Measurements from ENCODE around the gene INO80D. TPM values are rescaled to one million over a fixed set of nuclear protein-coding genes. Genes with fewer than 3 reads are reported as not detected.
"Not testable (repeated sequence)": the region's sequence is repeated elsewhere in the genome, so short reads cannot be mapped to it uniquely, and the experiment has no call there.

INO80D gene
- total and polyA plus RNA-seq, 2 of the 13 experiments (the other 11 are each of a cell fraction or from before 2014, with no cell fraction given), result 7.6 to 7.9 TPM

DNA sequence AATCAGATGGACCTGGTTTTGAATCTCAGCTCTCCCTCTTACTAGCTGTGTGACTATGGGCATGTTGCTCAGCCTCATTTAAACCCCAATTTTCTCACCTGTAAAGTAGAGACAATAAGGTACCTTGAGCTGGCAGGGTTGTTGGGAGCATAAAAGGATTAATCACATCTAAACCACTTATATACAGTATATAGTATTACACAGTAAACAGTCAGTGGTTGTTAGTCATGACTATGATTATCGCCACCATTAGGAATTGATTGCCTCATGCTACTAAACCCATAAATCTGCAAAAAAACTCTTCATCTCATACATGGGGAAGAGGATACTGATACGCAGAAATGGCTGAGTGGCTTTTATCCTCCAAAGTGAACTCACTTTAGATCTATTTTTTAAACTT lies 65.8 kb downstream of the INO80D start:
- H3K36me3 ChIP-seq (replicated peaks in 1 of 2; ENCODE audit: control insufficient read depth in 1 of 2, insufficient read depth in 2 of 2, low read length in 2 of 2), result peaks cover 16 to 55% of the 10 kb centered on the region in 2 experiments
- H2AFZ ChIP-seq (ENCODE audit: low read length), result no peak overlapping the region
- H3K4me2 ChIP-seq (ENCODE audit: low read depth, low read length), result no peak overlapping the region
- no peak for FAIRE-seq
- H3K4me1 ChIP-seq (ENCODE audit: insufficient read depth, low read length), result peaks cover 8% of the 10 kb centered on the region; the same call in 1 of the 2 replicates
- intact Hi-C loops (cut with micrococcal nuclease; ENCODE audit: unreplicated experiment), result no loop called here
- no peaks in the 10 kb centered on the region for H3K27me3 ChIP-seq (ENCODE audit: control insufficient read depth in 1 of 2, insufficient read depth in 2 of 2, low read length in 2 of 2)
- no peak overlapping the region for H3K4me3 ChIP-seq (replicated peaks in 1 of 3; ENCODE audit: insufficient read depth in 1 of 3, low read depth in 2 of 3, low read length in 3 of 3)
- BruUV-seq (replicated peaks), result no TSS peak
- TF ChIP-seq JUNB (CRISPR knock-in tag; IDR thresholded peaks at IDR 0.05; ENCODE audit: borderline replicate concordance) (no peak), HOXD1 (CRISPR knock-in tag; IDR thresholded peaks at IDR 0.05) (no peak)
- DNase-seq (ENCODE audit: low spot score), result no peak
- H3K27ac ChIP-seq (ENCODE audit: extremely low read length, insufficient read depth, low read length), result no peak overlapping the region
- no peaks in the 10 kb centered on the region for H4K20me1 ChIP-seq (ENCODE audit: insufficient read depth, low read length)
- H3K9ac ChIP-seq (ENCODE audit: insufficient read depth, low read depth, low read length), result no peak overlapping the region
- no peak for ATAC-seq
- WGBS (ENCODE audit: low lambda C conversion rate), result 98% methylated on average over 2 of the region's 2 CpGs
- in situ Hi-C loops (cut with HindIII; ENCODE audit: extremely low pct_ligation_motif_present, low pct_unique_long_range_greater_than_20kb), result no loop called here
- ChIA-PET POLR2A (no interaction called here), CTCF (ENCODE audit: low intra/inter-chr PET ratio, low total read pairs) (no interaction called here)
- H3K9me3 ChIP-seq (ENCODE audit: low read length), result peaks cover 18% of the 10 kb centered on the region
- H3K79me2 ChIP-seq (ENCODE audit: insufficient read depth, low read length), result no peaks in the 10 kb centered on the region

GRCh38 chr2:206015746-206016145 lies 70.2 kb downstream of the INO80D start:
- H2AFZ ChIP-seq (ENCODE audit: low read length); FAIRE-seq; DNase-seq (ENCODE audit: low spot score); H3K4me1 ChIP-seq (ENCODE audit: insufficient read depth, low read length); H4K20me1 ChIP-seq (ENCODE audit: insufficient read depth, low read length); in situ Hi-C loops (cut with HindIII; ENCODE audit: extremely low pct_ligation_motif_present, low pct_unique_long_range_greater_than_20kb); BruUV-seq (replicated peaks); H3K27me3 ChIP-seq (ENCODE audit: control insufficient read depth in 1 of 2, insufficient read depth in 2 of 2, low read length in 2 of 2); ATAC-seq; H3K79me2 ChIP-seq (ENCODE audit: insufficient read depth, low read length); H3K4me2 ChIP-seq (ENCODE audit: low read depth, low read length); POLR2A ChIA-PET; H3K4me3 ChIP-seq (replicated peaks in 1 of 3; ENCODE audit: insufficient read depth in 1 of 3, low read depth in 2 of 3, low read length in 3 of 3); H3K27ac ChIP-seq (ENCODE audit: extremely low read length, insufficient read depth, low read length); CTCF ChIA-PET (ENCODE audit: low intra/inter-chr PET ratio, low total read pairs); H3K9ac ChIP-seq (ENCODE audit: insufficient read depth, low read depth, low read length): not testable (repeated sequence)
- Histone ChIP-seq H3K36me3 (replicated peaks in 1 of 2; ENCODE audit: control insufficient read depth in 1 of 2, insufficient read depth in 2 of 2, low read length in 2 of 2) (peaks cover 17 to 53% of the 10 kb centered on the region in 2 experiments), H3K9me3 (ENCODE audit: low read length) (peaks cover 18% of the 10 kb centered on the region)
- intact Hi-C loops (cut with micrococcal nuclease; ENCODE audit: unreplicated experiment), result loop anchor here (10.0 kb wide), 1 partner anchor 59 kb away; no protein-coding TSS in a partner anchor
- 100% methylated on average over 2 of the region's 2 CpGs for WGBS (ENCODE audit: low lambda C conversion rate)

All from HepG2 (cell line).